Measurements from ENCODE around the gene IVNS1ABP. TPM values are rescaled to one million over a fixed set of nuclear protein-coding genes. Genes with fewer than 3 reads are reported as not detected.

Gene IVNS1ABP
- total RNA-seq, 5 donors from 2014 or later (not counting 1 experiment from before 2014, with no cell fraction given) = 125 to 292 (median 136) TPM

DNA sequence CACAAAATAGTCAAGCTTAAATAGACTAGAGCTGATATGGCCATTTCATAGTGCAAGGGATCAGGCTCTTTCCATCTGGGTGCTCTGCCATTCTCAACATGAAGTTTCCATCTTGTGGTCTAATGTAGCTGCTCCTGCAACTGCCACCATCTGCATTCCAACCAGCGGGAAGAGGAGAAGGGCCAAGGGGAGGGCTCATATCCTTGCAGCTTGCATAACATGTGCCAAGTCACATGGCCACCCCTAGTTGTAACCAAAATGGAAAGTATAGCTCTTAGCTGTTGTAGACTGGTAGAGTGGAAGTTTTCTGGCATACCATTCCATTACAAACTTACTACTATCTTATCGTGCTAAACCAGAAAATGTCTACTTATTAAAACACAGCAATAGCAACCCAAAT lies 38.9 kb upstream of the IVNS1ABP start:
- no CpG with 5 or more reads among the region's 2 CpGs for WGBS (ENCODE audit: insufficient coverage)
- ChIA-PET CTCF (no interaction called here), POLR2A (interaction anchor here in 1 of 2 donors (0.6 kb wide), 1 partner anchor 258 kb away, joined by 4 read pairs; no protein-coding TSS in a partner anchor)
- Mint-ChIP-seq H3K36me3 (no peaks in the 10 kb centered on the region), H3K4me3 (no peak overlapping the region), H3K27ac (no peak overlapping the region), H3K9me3 (peaks cover 2 to 3% (median 2%) of the 10 kb centered on the region in 3 donors), H3K4me1 (peaks cover 0 to 2% (median 0%) of the 10 kb centered on the region in 3 donors), H3K27me3 (no peaks in the 10 kb centered on the region)
- DNase-seq (no peak), ATAC-seq (replicated peaks in 1 of 4) (no peak)
- H3K27ac ChIP-seq (ENCODE audit: low read length) = no peak overlapping the region
- H3K9me3 ChIP-seq = no peaks in the 10 kb centered on the region
- peaks cover 0 to 2% of the 10 kb centered on the region in 2 donors for H3K36me3 ChIP-seq (ENCODE audit: control insufficient read depth in 2 of 2, extremely low read depth in 1 of 2, insufficient read depth in 1 of 2, low read length in 1 of 2)
- no peaks in the 10 kb centered on the region for H3K4me1 ChIP-seq (ENCODE audit: control insufficient read depth in 1 of 2, extremely low read depth in 1 of 2, insufficient read depth in 2 of 2, low read length in 2 of 2)
- peaks cover 0 to 7% of the 10 kb centered on the region in 2 experiments for H3K27me3 ChIP-seq (replicated peaks in 1 of 2; ENCODE audit: control insufficient read depth in 2 of 2, extremely low read depth in 1 of 2, insufficient read depth in 2 of 2, low read length in 1 of 2)
- H3K4me3 ChIP-seq (ENCODE audit: control insufficient read depth in 1 of 2, extremely low read depth in 1 of 2, low read length in 1 of 2) = no peak overlapping the region

DNA sequence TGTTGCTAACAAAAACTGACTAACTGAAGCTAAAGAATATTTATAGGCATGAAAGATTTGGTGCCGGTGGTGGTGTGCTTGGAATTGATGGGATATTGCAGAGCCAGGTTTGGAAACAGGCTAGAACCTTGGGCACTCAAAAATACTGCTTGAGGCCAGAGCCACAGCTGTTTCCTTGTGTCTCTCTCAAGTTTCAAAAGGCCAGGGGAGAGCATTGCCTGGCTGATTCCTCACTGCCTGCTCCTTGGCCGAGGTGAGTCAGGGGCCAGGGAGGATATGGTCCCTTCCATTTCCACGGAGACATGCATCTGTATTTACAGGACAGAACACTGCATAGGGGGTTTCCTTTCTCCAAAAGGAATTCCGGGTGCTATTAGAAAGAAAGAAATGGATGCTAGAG lies 36.1 kb upstream of the IVNS1ABP start:
- no peaks in the 10 kb centered on the region for H3K36me3 Mint-ChIP-seq
- H3K9me3 Mint-ChIP-seq = no peaks in the 10 kb centered on the region
- Histone ChIP-seq H3K36me3 (ENCODE audit: control insufficient read depth in 2 of 2, extremely low read depth in 1 of 2, insufficient read depth in 1 of 2, low read length in 1 of 2) (no peaks in the 10 kb centered on the region), H3K4me3 (ENCODE audit: control insufficient read depth in 1 of 2, extremely low read depth in 1 of 2, low read length in 1 of 2) (no peak overlapping the region), H3K27me3 (replicated peaks in 1 of 2; ENCODE audit: control insufficient read depth in 2 of 2, extremely low read depth in 1 of 2, insufficient read depth in 2 of 2, low read length in 1 of 2) (peaks cover 0 to under 1% of the 10 kb centered on the region in 2 experiments), H3K4me1 (ENCODE audit: control insufficient read depth in 1 of 2, extremely low read depth in 1 of 2, insufficient read depth in 2 of 2, low read length in 2 of 2) (no peaks in the 10 kb centered on the region), H3K27ac (ENCODE audit: low read length) (no peak overlapping the region), H3K9me3 (no peaks in the 10 kb centered on the region)
- WGBS (ENCODE audit: insufficient coverage) = 94% methylated on average over 3 of the region's 4 CpGs
- no peak overlapping the region for H3K4me3 Mint-ChIP-seq
- ChIA-PET POLR2A (no interaction called here), CTCF (interaction anchor here in 1 of 2 donors (0.6 kb wide), 1 partner anchor 284 kb away, joined by 4 read pairs; no protein-coding TSS in a partner anchor)
- ATAC-seq (replicated peaks in 1 of 4) = no peak
- H3K27ac Mint-ChIP-seq = no peak overlapping the region
- no peak for DNase-seq
- peaks cover 7 to 9% (median 8%) of the 10 kb centered on the region in 3 donors for H3K4me1 Mint-ChIP-seq
- no peaks in the 10 kb centered on the region for H3K27me3 Mint-ChIP-seq

GRCh38 chr1:185351734-185352466 lies 34.9 kb upstream of the IVNS1ABP start:
- no peak for DNase-seq
- H3K27ac Mint-ChIP-seq = no peak overlapping the region
- CTCF ChIA-PET = no interaction called here

DNA sequence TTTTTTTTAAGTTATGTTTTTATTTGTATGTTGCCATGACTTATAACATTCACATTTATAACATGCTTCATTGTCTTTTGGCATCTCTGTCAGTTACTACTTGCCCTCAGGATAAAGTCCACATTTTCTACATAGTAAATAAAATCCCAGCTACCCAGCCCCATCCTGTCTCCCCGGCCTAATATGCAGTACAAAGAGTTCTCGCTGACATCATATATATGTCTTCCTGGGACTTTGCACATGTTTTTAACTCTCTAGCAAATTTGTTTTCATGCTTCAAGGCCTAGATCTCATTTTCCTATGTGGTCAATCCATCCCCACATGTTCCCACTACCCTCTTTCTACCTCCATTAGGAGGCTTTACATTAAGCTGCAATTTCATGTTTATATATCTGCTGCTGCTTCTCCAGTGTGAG lies 33.0 kb upstream of the IVNS1ABP start:
- no peak for ATAC-seq (replicated peaks in 1 of 4)

More at GRCh38 chr1:185351734-185352466, 34.9 kb upstream of the IVNS1ABP start:
- H3K36me3 Mint-ChIP-seq = no peaks in the 10 kb centered on the region
- Histone ChIP-seq H3K27ac (ENCODE audit: low read length) (no peak overlapping the region), H3K27me3 (replicated peaks in 1 of 2; ENCODE audit: control insufficient read depth in 2 of 2, extremely low read depth in 1 of 2, insufficient read depth in 2 of 2, low read length in 1 of 2) (no peaks in the 10 kb centered on the region), H3K9me3 (no peaks in the 10 kb centered on the region), H3K4me3 (ENCODE audit: control insufficient read depth in 1 of 2, extremely low read depth in 1 of 2, low read length in 1 of 2) (no peak overlapping the region), H3K36me3 (ENCODE audit: control insufficient read depth in 2 of 2, extremely low read depth in 1 of 2, insufficient read depth in 1 of 2, low read length in 1 of 2) (no peaks in the 10 kb centered on the region), H3K4me1 (ENCODE audit: control insufficient read depth in 1 of 2, extremely low read depth in 1 of 2, insufficient read depth in 2 of 2, low read length in 2 of 2) (peaks cover 0 to 1% of the 10 kb centered on the region in 2 experiments)
- H3K9me3 Mint-ChIP-seq = no peaks in the 10 kb centered on the region
- no peaks in the 10 kb centered on the region for H3K27me3 Mint-ChIP-seq
- H3K4me3 Mint-ChIP-seq = no peak overlapping the region
- POLR2A ChIA-PET = no interaction called here
- H3K4me1 Mint-ChIP-seq = peaks cover 7 to 13% (median 10%) of the 10 kb centered on the region in 3 donors
- ATAC-seq (replicated peaks in 1 of 4) = no peak
- WGBS (ENCODE audit: insufficient coverage) = 80% methylated on average over 1 of the region's 2 CpGs

GRCh38 chr1:185349556-185349955 lies 32.5 kb upstream of the IVNS1ABP start:
- H3K27me3 Mint-ChIP-seq = no peaks in the 10 kb centered on the region

More for the DNA sequence above, 33.0 kb upstream of the IVNS1ABP start:
- Histone ChIP-seq H3K4me3 (ENCODE audit: control insufficient read depth in 1 of 2, extremely low read depth in 1 of 2, low read length in 1 of 2) (no peak overlapping the region), H3K27ac (ENCODE audit: low read length) (no peak overlapping the region), H3K4me1 (ENCODE audit: control insufficient read depth in 1 of 2, extremely low read depth in 1 of 2, insufficient read depth in 2 of 2, low read length in 2 of 2) (peaks cover 4 to 7% of the 10 kb centered on the region in 2 experiments), H3K9me3 (no peaks in the 10 kb centered on the region), H3K27me3 (replicated peaks in 1 of 2; ENCODE audit: control insufficient read depth in 2 of 2, extremely low read depth in 1 of 2, insufficient read depth in 2 of 2, low read length in 1 of 2) (no peaks in the 10 kb centered on the region), H3K36me3 (ENCODE audit: control insufficient read depth in 2 of 2, extremely low read depth in 1 of 2, insufficient read depth in 1 of 2, low read length in 1 of 2) (no peaks in the 10 kb centered on the region)
- no peak overlapping the region for H3K4me3 Mint-ChIP-seq
- CTCF ChIA-PET = no interaction called here
- no peaks in the 10 kb centered on the region for H3K9me3 Mint-ChIP-seq
- no peaks in the 10 kb centered on the region for H3K27me3 Mint-ChIP-seq
- peaks cover 15 to 28% (median 23%) of the 10 kb centered on the region in 3 donors for H3K4me1 Mint-ChIP-seq
- POLR2A ChIA-PET = interaction anchor here in 1 of 2 donors (0.7 kb wide), 1 partner anchor 282 kb away, joined by 3 read pairs; no protein-coding TSS in a partner anchor
- DNase-seq = no peak
- H3K27ac Mint-ChIP-seq = no peak overlapping the region
- 100% methylated on average over 2 of the region's 2 CpGs for WGBS (ENCODE audit: insufficient coverage)
- no peaks in the 10 kb centered on the region for H3K36me3 Mint-ChIP-seq

DNA sequence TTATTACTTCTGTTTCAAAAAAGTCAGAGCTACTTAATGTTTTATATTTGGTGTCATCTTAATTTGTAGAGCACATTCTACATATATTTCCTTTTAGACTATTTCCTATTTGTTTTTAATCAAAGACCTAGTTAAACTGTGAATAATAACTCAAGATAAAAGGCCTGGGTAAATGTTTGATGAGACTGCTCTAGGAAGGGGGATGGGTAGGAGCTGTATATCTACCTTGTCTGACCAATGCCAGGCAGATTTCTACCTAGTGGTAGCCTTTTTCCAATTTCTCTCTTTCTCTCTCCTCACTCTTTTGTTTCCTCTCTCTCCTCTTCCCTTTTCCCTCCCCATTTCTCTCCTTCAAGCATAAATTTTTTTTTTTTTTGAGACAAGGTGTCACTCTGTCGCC lies 31.9 kb upstream of the IVNS1ABP start:
- no peaks in the 10 kb centered on the region for H3K36me3 ChIP-seq (ENCODE audit: control insufficient read depth in 2 of 2, extremely low read depth in 1 of 2, insufficient read depth in 1 of 2, low read length in 1 of 2)
- ChIA-PET CTCF (interaction anchor here in 1 of 2 donors (0.5 kb wide), 1 partner anchor 14 kb away, joined by 3 read pairs; no protein-coding TSS in a partner anchor), POLR2A (interaction anchor here in 1 of 2 donors (0.7 kb wide), 1 partner anchor 1310 kb away, joined by 4 read pairs; no protein-coding TSS in a partner anchor)
- no peak overlapping the region for H3K4me3 ChIP-seq (ENCODE audit: control insufficient read depth in 1 of 2, extremely low read depth in 1 of 2, low read length in 1 of 2)
- H3K36me3 Mint-ChIP-seq = no peaks in the 10 kb centered on the region
- no peaks in the 10 kb centered on the region for H3K9me3 ChIP-seq
- H3K9me3 Mint-ChIP-seq = no peaks in the 10 kb centered on the region
- H3K4me1 ChIP-seq (ENCODE audit: control insufficient read depth in 1 of 2, extremely low read depth in 1 of 2, insufficient read depth in 2 of 2, low read length in 2 of 2) = peaks cover 4 to 7% of the 10 kb centered on the region in 2 experiments
- H3K27me3 ChIP-seq (replicated peaks in 1 of 2; ENCODE audit: control insufficient read depth in 2 of 2, extremely low read depth in 1 of 2, insufficient read depth in 2 of 2, low read length in 1 of 2) = no peaks in the 10 kb centered on the region
- no peak overlapping the region for H3K27ac Mint-ChIP-seq
- no peaks in the 10 kb centered on the region for H3K27me3 Mint-ChIP-seq
- DNase-seq = no peak
- H3K4me1 Mint-ChIP-seq = peaks cover 15 to 28% (median 23%) of the 10 kb centered on the region in 3 donors
- no peak for ATAC-seq (replicated peaks in 1 of 4)
- no peak overlapping the region for H3K27ac ChIP-seq (ENCODE audit: low read length)
- H3K4me3 Mint-ChIP-seq = no peak overlapping the region
- no CpG with 5 or more reads among the region's 1 CpG for WGBS (ENCODE audit: insufficient coverage)

More at GRCh38 chr1:185349556-185349955, 32.5 kb upstream of the IVNS1ABP start:
- Mint-ChIP-seq H3K4me3 (no peak overlapping the region), H3K36me3 (no peaks in the 10 kb centered on the region), H3K4me1 (peaks cover 15 to 28% (median 23%) of the 10 kb centered on the region in 3 donors), H3K27ac (no peak overlapping the region), H3K9me3 (no peaks in the 10 kb centered on the region)
- CTCF ChIA-PET = interaction anchor here in 1 of 2 donors (0.5 kb wide), 1 partner anchor 14 kb away, joined by 3 read pairs; no protein-coding TSS in a partner anchor
- no peak for DNase-seq
- Histone ChIP-seq H3K4me3 (ENCODE audit: control insufficient read depth in 1 of 2, extremely low read depth in 1 of 2, low read length in 1 of 2) (no peak overlapping the region), H3K27ac (ENCODE audit: low read length) (no peak overlapping the region), H3K27me3 (replicated peaks in 1 of 2; ENCODE audit: control insufficient read depth in 2 of 2, extremely low read depth in 1 of 2, insufficient read depth in 2 of 2, low read length in 1 of 2) (no peaks in the 10 kb centered on the region), H3K9me3 (no peaks in the 10 kb centered on the region), H3K4me1 (ENCODE audit: control insufficient read depth in 1 of 2, extremely low read depth in 1 of 2, insufficient read depth in 2 of 2, low read length in 2 of 2) (peaks cover 4 to 7% of the 10 kb centered on the region in 2 experiments), H3K36me3 (ENCODE audit: control insufficient read depth in 2 of 2, extremely low read depth in 1 of 2, insufficient read depth in 1 of 2, low read length in 1 of 2) (no peaks in the 10 kb centered on the region)
- 86% methylated on average over 1 of the region's 2 CpGs for WGBS (ENCODE audit: insufficient coverage)
- no peak for ATAC-seq (replicated peaks in 1 of 4)
- POLR2A ChIA-PET = interaction anchor here in 1 of 2 donors (0.7 kb wide), 1 partner anchor 283 kb away, joined by 3 read pairs; no protein-coding TSS in a partner anchor

Measured in T-cell (primary cell).